HFFc6 (cell line): Measurements from ENCODE around the gene NAALADL1. TPM values are rescaled to one million over a fixed set of nuclear protein-coding genes. Genes with fewer than 3 reads are reported as not detected.

ENCODE experiments used
- DNase-seq: peaks from one replicate; pipeline ENCODE4 v3.0.0-alpha.2; 2018
- H3K27ac Mint-ChIP-seq: 2 replicates; pipeline ENCODE4 v1.8.0; 2020; ENCODE audit warnings: mild to moderate bottlenecking, mixed read lengths
- H3K27me3 Mint-ChIP-seq: 2 replicates; pipeline ENCODE4 v1.8.0; 2021; ENCODE audit warnings: mild to moderate bottlenecking, moderate library complexity, mixed read lengths; ENCODE audit not compliant: insufficient read depth
- H3K36me3 Mint-ChIP-seq: 2 replicates; pipeline ENCODE4 v1.8.0; 2021; ENCODE audit warnings: low read depth, mixed read lengths
- H3K4me1 Mint-ChIP-seq: 2 replicates; pipeline ENCODE4 v1.8.0; 2020; ENCODE audit warnings: low read depth, mixed read lengths
- H3K4me3 Mint-ChIP-seq: 2 replicates; pipeline ENCODE4 v1.8.0; 2020; ENCODE audit warnings: mild to moderate bottlenecking, moderate library complexity, mixed read lengths
- H3K9me3 Mint-ChIP-seq: 2 replicates; pipeline ENCODE4 v1.8.0; 2020; ENCODE audit warnings: mild to moderate bottlenecking, mixed read lengths
- total RNA-seq, 6 experiments: library from RNA; stranded (reverse); fragmentation: NEBNext Ultra II Directional; extraction: Animal tissue kit (Norgen Biotek cat#: 25700); gene quantifications; 2 replicates in 1 of 6; 3 replicates in 5 of 6; pipeline ENCODE4 v1.2.3, GENCODE V29; 2021
- TF ChIP-seq, protein P1 (sequence below): fragments of 200-600 bp; sonication (generic); IDR thresholded peaks from 2 replicates; pipeline ENCODE4 v1.5.0; 2021; ENCODE audit warnings: antibody characterized with exemption, mild to moderate bottlenecking

The NAALADL1 gene
- total RNA-seq, 6 experiments from 2014 or later: not detected

DNA sequence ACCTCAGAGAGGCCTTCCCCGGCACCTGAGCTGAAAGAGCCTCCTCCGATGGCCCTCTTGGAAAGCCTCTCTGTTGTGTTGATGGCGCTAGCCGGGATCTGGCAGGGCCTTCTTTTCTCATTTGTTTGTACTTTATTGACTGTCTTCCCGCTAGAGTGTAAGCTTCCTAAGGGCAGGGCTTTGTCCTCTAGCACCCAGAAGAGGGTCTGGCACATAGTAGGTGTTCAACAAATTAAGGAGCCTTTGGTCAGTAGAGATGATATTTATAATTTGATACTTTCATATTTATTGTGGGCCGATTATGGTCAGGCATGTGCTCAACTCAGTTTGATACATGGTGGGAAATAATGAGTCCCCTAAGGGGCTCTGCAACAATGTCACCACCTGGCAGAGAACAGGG, 40.4 kb downstream of the NAALADL1 start:
- Mint-ChIP-seq H3K4me3 (no peak overlapping the region), H3K27ac (no peak overlapping the region), H3K27me3 (peaks cover 6% of the 10 kb centered on the region), H3K36me3 (peaks cover 10% of the 10 kb centered on the region), H3K4me1 (peaks cover 15% of the 10 kb centered on the region), H3K9me3 (no peaks in the 10 kb centered on the region)
- DNase-seq: no peak
- TF ChIP-seq, protein P1, sequence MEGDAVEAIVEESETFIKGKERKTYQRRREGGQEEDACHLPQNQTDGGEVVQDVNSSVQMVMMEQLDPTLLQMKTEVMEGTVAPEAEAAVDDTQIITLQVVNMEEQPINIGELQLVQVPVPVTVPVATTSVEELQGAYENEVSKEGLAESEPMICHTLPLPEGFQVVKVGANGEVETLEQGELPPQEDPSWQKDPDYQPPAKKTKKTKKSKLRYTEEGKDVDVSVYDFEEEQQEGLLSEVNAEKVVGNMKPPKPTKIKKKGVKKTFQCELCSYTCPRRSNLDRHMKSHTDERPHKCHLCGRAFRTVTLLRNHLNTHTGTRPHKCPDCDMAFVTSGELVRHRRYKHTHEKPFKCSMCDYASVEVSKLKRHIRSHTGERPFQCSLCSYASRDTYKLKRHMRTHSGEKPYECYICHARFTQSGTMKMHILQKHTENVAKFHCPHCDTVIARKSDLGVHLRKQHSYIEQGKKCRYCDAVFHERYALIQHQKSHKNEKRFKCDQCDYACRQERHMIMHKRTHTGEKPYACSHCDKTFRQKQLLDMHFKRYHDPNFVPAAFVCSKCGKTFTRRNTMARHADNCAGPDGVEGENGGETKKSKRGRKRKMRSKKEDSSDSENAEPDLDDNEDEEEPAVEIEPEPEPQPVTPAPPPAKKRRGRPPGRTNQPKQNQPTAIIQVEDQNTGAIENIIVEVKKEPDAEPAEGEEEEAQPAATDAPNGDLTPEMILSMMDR: no peak

DNA sequence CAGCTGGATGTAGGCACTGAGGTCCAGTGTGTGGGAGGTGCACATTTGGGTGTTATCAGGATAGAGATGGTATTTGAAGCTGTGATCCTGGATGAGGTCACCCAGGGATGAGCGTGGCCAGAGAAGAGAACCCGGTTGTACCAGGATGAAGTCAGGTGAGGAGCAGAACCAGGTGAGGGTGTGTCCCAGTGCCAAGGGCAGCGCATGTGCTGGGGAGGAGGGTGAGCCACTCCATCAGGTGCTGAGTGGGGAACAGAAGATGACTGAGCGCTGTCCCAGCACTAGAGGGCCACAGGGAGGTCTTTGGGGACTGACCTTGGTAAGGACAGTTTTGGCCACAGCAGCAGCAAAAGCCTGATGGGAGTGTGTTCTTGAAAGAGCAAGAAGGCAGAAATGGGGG, 41.6 kb downstream of the NAALADL1 start:
- no peaks in the 10 kb centered on the region for H3K9me3 Mint-ChIP-seq
- peaks cover 8% of the 10 kb centered on the region for H3K27me3 Mint-ChIP-seq
- no peak for DNase-seq
- no peak overlapping the region for H3K4me3 Mint-ChIP-seq
- peak overlapping the region; percentile 8; the same call in 1 of the 2 replicates for H3K27ac Mint-ChIP-seq
- TF ChIP-seq, protein P1: no peak
- peaks cover 18% of the 10 kb centered on the region for H3K4me1 Mint-ChIP-seq
- peaks cover 10% of the 10 kb centered on the region for H3K36me3 Mint-ChIP-seq

DNA sequence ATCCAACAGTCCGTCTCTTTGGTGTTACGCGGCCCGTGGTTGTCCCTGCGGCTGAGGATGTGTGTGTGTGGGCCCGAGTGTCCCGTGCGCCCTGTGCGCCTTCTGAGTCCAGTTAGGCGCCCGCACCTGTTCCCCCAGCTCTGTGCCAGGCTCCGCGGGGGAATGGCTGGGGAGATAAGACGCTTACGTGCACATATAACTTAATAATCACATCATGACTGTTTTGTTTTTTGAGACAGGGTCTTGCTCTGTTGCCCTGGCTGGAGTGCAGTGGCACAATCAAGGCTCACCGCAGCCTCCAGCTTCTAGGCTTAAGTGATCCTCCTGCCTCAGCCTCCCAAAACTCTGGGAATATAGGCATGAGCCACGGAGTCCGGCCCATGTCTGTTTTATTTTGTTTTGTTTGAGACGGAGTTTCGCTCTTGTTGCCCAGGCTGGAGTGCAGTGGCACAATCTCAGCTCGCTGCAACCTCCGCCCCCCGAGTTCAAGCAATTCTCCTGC, 43.6 kb downstream of the NAALADL1 start:
- Mint-ChIP-seq H3K36me3 (peaks cover 10% of the 10 kb centered on the region), H3K4me3 (peak overlapping the region; percentile 86), H3K4me1 (peaks cover 18% of the 10 kb centered on the region), H3K9me3 (no peaks in the 10 kb centered on the region), H3K27me3 (peaks cover 8% of the 10 kb centered on the region), H3K27ac (peak overlapping the region; percentile 83)
- TF ChIP-seq, protein P1: no peak
- no peak for DNase-seq

DNA sequence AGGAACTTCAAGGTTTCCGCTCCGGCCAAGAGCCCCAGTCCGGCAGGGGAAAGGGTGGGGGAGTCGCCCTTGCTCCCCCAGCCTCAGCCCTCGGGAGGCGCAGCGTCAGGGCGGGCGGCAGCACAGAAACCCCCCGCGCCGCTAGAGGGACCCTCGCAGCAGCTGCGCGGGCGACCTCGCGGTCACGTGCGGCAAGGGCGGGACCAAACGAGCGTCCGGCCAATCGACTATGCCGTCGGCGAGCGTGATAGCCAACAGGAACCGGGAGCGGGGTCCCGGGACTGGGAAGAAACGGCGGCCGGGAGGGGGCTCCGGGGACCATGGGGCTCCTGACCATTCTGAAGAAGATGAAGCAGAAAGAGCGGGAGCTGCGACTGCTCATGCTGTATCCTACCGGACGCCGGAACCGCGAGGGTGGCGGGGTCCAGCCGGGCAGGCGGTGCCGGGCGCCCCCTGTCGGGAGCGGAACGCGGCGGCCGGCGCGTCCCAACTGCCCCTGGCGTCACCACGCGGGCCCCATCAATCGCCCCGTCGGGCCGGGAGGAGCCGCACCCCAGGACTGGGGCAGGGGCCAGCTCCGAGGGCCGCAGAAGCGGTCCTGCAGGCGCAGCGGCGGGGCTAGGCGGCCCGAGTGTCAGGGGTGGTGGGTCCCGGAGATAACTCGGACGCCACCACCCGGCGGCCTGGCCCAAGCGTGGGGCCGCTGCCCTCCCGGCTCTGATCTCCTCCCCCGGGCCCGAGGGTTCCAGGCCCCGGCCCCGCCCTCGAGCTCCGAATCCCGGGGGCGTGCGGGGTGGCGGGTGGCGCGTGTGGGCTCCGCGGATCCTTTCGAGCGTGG, 44.2 kb downstream of the NAALADL1 start, which contains the start of gene ARL2:
Gene ARL2 (plus strand): TSS at position 273 of the 838 bp plus-strand sequence. CDS start 48 bp downstream, at position 321.
- TF ChIP-seq, protein P1: peak; percentile 88
- no peaks in the 10 kb centered on the region for H3K9me3 Mint-ChIP-seq
- DNase-seq: peak; percentile 80
- H3K36me3 Mint-ChIP-seq: peaks cover 10% of the 10 kb centered on the region
- H3K4me1 Mint-ChIP-seq: peaks cover 18% of the 10 kb centered on the region
- H3K27ac Mint-ChIP-seq: peak within 1 kb of the TSS; percentile 98
- H3K4me3 Mint-ChIP-seq: peak within 1 kb of the TSS; percentile 93
- peaks cover 8% of the 10 kb centered on the region for H3K27me3 Mint-ChIP-seq

DNA sequence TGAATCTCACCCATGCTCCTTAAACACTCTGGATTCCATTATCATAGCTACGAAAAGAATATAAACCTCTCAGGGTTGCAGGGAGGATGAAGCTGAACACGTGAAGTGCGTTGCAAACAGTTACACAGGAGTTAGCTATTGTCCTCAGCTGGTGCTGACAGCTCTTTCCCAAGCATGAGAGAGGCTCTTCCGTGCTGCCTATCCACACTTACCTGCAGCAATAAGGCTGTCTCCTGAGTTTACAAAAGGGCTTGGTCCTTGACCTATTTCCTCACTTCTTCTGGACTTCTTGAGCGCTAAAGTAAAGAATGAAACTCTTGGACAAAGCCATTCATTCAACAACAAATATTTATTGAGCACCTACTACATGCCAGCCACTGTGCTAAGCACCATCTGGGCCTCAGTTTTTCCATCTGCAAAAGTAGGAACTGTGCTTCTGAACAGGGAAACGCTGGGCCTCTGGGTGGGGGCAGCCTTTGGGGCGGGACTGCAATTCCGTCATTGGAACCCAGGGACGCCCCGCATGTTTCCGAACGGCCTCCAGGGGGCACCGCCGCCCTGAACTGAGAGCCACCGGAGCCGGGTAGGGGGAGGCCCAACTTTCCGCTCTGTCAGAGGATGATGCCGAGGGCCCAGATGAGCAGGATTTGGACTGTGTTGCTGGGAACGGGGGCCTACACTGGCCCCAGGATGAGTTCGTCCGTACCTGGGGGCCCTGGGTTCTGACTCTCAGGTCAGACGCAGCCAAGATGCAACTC, 45.0 kb downstream of the NAALADL1 start:
- TF ChIP-seq, protein P1: peak; percentile 79
- H3K4me3 Mint-ChIP-seq: peak overlapping the region; percentile 93
- peaks cover 10% of the 10 kb centered on the region for H3K36me3 Mint-ChIP-seq
- peak overlapping the region; percentile 98 for H3K27ac Mint-ChIP-seq
- DNase-seq: peak; percentile 80
- no peaks in the 10 kb centered on the region for H3K9me3 Mint-ChIP-seq
- H3K4me1 Mint-ChIP-seq: peaks cover 18% of the 10 kb centered on the region
- peaks cover 8% of the 10 kb centered on the region for H3K27me3 Mint-ChIP-seq
